ENCODE measurements around the gene OR2J1.

DNA sequence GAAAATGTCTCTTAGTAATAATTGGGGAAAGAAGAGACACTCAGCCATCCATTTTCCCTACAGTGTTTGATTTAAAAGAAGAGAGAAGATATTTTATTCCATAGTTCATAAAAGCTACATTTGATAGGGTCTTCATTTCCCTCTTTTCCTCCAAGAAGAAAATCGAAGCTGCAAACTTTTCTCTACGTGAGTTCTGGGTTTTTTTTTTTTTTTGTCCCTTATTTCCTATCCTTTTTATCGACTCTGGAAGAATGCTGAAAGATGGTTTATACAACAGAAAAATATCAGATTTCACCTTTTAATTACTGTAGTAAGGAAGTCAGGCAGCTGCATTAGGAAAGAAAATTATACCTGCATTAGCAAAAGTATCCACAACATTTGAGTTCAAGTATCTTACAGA, at the start of gene OR2J1:
- TF ChIP-seq EP300 (IDR thresholded peaks at IDR 0.05): no peak
- TF ChIP-seq POLR2AphosphoS5 (IDR thresholded peaks at IDR 0.05): no peak

Measured in esophagus muscularis mucosa (tissue), 3 donors.